VCaP (cell line): Measurements from ENCODE around the gene NECTIN3.

ENCODE experiments used
- H3K27ac ChIP-seq: fragments of 450-650 bp; 2 replicates; pipeline ENCODE4 v1.5.1; 2017
- CTCF ChIP-seq: fragments of 450-650 bp; conservative IDR thresholded peaks from 2 replicates; pipeline ENCODE4 v1.5.1; 2017; ENCODE audit warnings: mild to moderate bottlenecking, moderate library complexity

Gene NECTIN3

DNA sequence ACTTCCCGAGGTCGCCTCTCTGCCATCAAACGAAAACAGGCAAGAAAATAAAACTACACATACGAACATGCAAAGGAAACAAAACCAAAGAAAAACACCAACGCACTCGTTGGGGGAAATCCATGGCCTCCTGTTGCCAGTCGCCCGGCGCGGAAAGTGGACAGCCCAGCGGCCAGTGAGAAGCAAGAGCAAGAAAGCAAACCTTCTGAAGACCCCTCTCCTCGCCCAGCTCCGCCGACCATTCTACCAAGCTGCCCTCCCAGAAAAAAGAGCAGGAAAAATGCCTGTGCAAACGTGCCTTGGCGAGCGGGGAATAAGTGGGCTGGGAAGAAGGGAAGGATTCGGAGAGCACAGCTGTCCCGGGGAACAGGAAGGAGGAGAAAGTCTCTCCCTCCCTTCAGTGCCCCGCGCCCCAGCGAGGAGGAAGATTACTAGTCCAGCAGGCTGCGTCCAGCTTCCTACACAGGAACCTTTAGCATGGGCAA is 802 bp upstream of the NECTIN3 start:
- TF ChIP-seq CTCF, result 0 out of 2 replicates have a peak, but pooled peaks have one; percentile 19
- H3K27ac ChIP-seq, result peak overlapping the region; percentile 91

DNA sequence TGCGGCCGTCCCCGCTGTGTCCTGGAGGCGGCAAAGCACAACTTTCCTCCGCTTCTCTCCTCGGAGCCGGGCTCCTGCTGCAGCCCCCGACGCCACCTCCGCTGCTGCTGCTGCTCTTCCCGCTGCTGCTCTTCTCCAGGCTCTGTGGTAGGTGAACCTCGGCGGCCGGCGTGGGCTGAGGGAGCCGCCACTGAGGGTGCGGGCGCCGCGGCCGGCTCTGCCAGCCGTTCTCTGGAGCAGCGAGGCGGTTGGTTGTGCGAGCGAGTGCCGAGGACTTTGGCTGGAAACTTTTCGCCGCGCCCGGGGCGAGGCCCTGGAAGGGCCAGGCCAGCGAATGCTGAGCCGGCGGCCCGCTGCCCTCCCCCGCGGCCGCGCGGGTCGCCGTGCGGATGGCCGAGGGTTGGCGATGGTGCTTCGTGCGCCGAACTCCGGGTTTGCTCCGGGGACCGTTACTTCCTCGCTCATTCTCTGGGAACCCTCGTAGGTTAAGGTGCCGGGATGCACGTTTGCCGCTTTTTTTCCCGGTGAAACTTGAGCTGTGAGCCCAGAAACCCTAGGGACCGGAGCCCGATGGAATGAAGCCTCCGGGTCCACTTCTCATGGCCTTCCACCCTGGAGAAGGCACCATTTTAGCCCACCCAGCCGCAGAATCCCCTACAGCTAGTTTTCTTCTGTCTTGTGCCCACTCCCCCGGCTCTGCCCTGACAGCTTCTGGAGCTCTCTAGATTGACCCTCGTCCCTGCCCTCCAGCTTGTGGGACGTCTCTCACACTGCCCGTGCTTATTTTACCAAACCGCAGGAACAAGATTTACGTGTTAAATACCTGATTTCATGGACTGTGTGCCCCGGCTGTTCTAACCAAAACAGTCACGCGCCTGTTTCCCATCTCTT is 660 bp downstream of the NECTIN3 start:
- H3K27ac ChIP-seq, result peak overlapping the region; percentile 91
- TF ChIP-seq CTCF, result no peak

GRCh38 chr3:111073218-111073617 is 1.6 kb downstream of the NECTIN3 start:
- peak overlapping the region; percentile 91 for H3K27ac ChIP-seq
- no peak for TF ChIP-seq CTCF

GRCh38 chr3:111076732-111077131 is 5.1 kb downstream of the NECTIN3 start:
- TF ChIP-seq CTCF, result no peak
- H3K27ac ChIP-seq, result no peak overlapping the region

DNA sequence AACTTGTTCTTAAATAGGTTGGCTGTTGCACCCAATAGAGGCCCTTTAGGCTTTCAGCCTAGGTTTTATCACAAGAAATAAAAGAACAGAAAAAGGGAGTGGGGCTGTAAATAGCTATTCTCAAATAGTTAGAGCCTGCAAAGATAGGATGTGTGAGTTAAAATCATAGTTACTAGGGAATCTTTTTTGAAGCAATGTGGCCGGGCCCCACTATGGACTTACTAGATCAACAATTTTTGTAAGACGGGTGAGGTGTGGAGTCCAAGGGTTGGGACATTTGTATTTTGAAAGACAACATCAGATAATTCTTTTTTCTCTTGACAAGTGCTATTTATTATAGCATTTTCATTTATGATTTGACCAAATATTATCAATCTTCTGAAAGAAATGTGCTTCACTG is 5.8 kb downstream of the NECTIN3 start:
- H3K27ac ChIP-seq, result no peak overlapping the region
- TF ChIP-seq CTCF, result no peak

GRCh38 chr3:111080413-111080812 is 8.8 kb downstream of the NECTIN3 start:
- peak; percentile 75 for TF ChIP-seq CTCF
- no peak overlapping the region for H3K27ac ChIP-seq

- H3K27ac ChIP-seq, result no peak overlapping the region
- no peak for TF ChIP-seq CTCF
Observed at GRCh38 chr3:111081008-111081545, 9.5 kb downstream of the NECTIN3 start.
